ENCODE results near the gene PSAP.
A peak's percentile ranks its signal among the peaks of the same experiment; 100 is the strongest.

The PSAP gene

GRCh38 chr10:71838264-71839211 lies 12.5 kb downstream of the PSAP start:
- Mint-ChIP-seq H3K27ac (peak overlapping the region; percentile 49), H3K4me3 (peak overlapping the region; percentile 9), H3K27me3 (ENCODE audit: low read depth, poor library complexity) (no peaks in the 10 kb centered on the region), H3K9me3 (no peaks in the 10 kb centered on the region), H3K36me3 (ENCODE audit: low read depth) (peaks cover 9% of the 10 kb centered on the region), H3K4me1 (peaks cover 75% of the 10 kb centered on the region)
- no peak for DNase-seq
- no peak for TF ChIP-seq CTCF (IDR thresholded peaks at IDR 0.05)

- peak overlapping the region; percentile 57 for H3K4me3 Mint-ChIP-seq
- H3K4me1 Mint-ChIP-seq = peaks cover 63% of the 10 kb centered on the region
- no peaks in the 10 kb centered on the region for H3K27me3 Mint-ChIP-seq (ENCODE audit: low read depth, poor library complexity)
- peak; percentile 23 for DNase-seq
- H3K36me3 Mint-ChIP-seq (ENCODE audit: low read depth) = peaks cover 10% of the 10 kb centered on the region
- peak overlapping the region; percentile 95 for H3K27ac Mint-ChIP-seq
- peak; percentile 41 for TF ChIP-seq CTCF (IDR thresholded peaks at IDR 0.05)
- no peaks in the 10 kb centered on the region for H3K9me3 Mint-ChIP-seq
Measured at GRCh38 chr10:71837098-71837827, 13.8 kb downstream of the PSAP start.

GRCh38 chr10:71836596-71836974 lies 14.5 kb downstream of the PSAP start:
- Mint-ChIP-seq H3K4me1 (peaks cover 63% of the 10 kb centered on the region), H3K27ac (peak overlapping the region; percentile 95), H3K36me3 (ENCODE audit: low read depth) (peaks cover 15% of the 10 kb centered on the region), H3K9me3 (no peaks in the 10 kb centered on the region), H3K4me3 (peak overlapping the region; percentile 40), H3K27me3 (ENCODE audit: low read depth, poor library complexity) (no peaks in the 10 kb centered on the region)
- TF ChIP-seq CTCF (IDR thresholded peaks at IDR 0.05) = no peak
- no peak for DNase-seq

GRCh38 chr10:71835671-71836595 lies 15.1 kb downstream of the PSAP start:
- peaks cover 58% of the 10 kb centered on the region for H3K4me1 Mint-ChIP-seq

More at GRCh38 chr10:71835671-71836595, 15.1 kb downstream of the PSAP start:
- TF ChIP-seq CTCF (IDR thresholded peaks at IDR 0.05) = no peak
- peak overlapping the region; percentile 40 for H3K4me3 Mint-ChIP-seq
- peak overlapping the region; percentile 95 for H3K27ac Mint-ChIP-seq
- H3K27me3 Mint-ChIP-seq (ENCODE audit: low read depth, poor library complexity) = no peaks in the 10 kb centered on the region
- H3K36me3 Mint-ChIP-seq (ENCODE audit: low read depth) = peaks cover 22% of the 10 kb centered on the region
- no peaks in the 10 kb centered on the region for H3K9me3 Mint-ChIP-seq
- DNase-seq = peak; percentile 48
